Neural cell (in vitro differentiated cells): Measurements from ENCODE around the gene PDGFA. TPM values are rescaled to one million over a fixed set of nuclear protein-coding genes. Genes with fewer than 3 reads are reported as not detected.

Experiments
- H2AFZ ChIP-seq: fragments of 200-600, 300-800 bp; sonication (generic), shearing (Covaris generic); 2 replicates; pipeline ENCODE4 v1.6.0; 2014; ENCODE audit warnings: low read depth, mild to moderate bottlenecking, antibody characterized with exemption, low read length, moderate library complexity
- H3F3A ChIP-seq: fragments of 200-600 bp; shearing (Covaris generic); 2 replicates; pipeline ENCODE4 v1.6.1; 2016; ENCODE audit warnings: mild to moderate bottlenecking, moderate library complexity, mixed read lengths, antibody characterized with exemption, low read length; ENCODE audit not compliant: insufficient read depth, poor library complexity, severe bottlenecking
- H3K27ac ChIP-seq: fragments of 200-600, 300-800 bp; sonication (generic), shearing (Covaris generic); 2 replicates; pipeline ENCODE4 v1.5.1; 2014; ENCODE audit warnings: mild to moderate bottlenecking, low read length, moderate library complexity
- H3K27me3 ChIP-seq: fragments of 300-800, 200-600 bp; sonication (generic), shearing (Covaris generic); 2 replicates; pipeline ENCODE4 v1.6.0; 2014; ENCODE audit warnings: mild to moderate bottlenecking, low read depth, low read length, moderate library complexity; ENCODE audit not compliant: insufficient read depth
- H3K36me3 ChIP-seq: fragments of 300-800, 200-600 bp; sonication (generic), shearing (Covaris generic); 2 replicates; pipeline ENCODE4 v1.5.1; 2014; ENCODE audit warnings: mild to moderate bottlenecking, antibody characterized with exemption, low read length, moderate library complexity; ENCODE audit not compliant: insufficient read depth
- H3K4me2 ChIP-seq: fragments of 300-800, 200-600 bp; sonication (generic), shearing (Covaris generic); 2 replicates; pipeline ENCODE4 v1.6.0; 2014; ENCODE audit warnings: mild to moderate bottlenecking, low read length
- H3K4me3 ChIP-seq: fragments of 300-800, 200-600 bp; sonication (generic), shearing (Covaris generic); 2 replicates; pipeline ENCODE4 v1.5.1; 2014; ENCODE audit warnings: mild to moderate bottlenecking, low read length, moderate library complexity
- H3K79me2 ChIP-seq: fragments of 200-600 bp; shearing (Covaris generic); replicated peaks from 2 replicates; pipeline ENCODE4 v1.6.0; 2014; ENCODE audit warnings: mild to moderate bottlenecking, low read length, moderate library complexity; ENCODE audit not compliant: insufficient read depth
- H3K9ac ChIP-seq: fragments of 300-800, 200-600 bp; sonication (generic), shearing (Covaris generic); 2 replicates; pipeline ENCODE4 v1.6.1; 2016; ENCODE audit warnings: mild to moderate bottlenecking, low read length, mixed read lengths
- H3K9me2 ChIP-seq: fragments of 200-600 bp; shearing (Covaris generic); 2 replicates; pipeline ENCODE4 v1.6.1; 2016; ENCODE audit warnings: mild to moderate bottlenecking, low read length, mixed read lengths; ENCODE audit not compliant: insufficient read depth
- H3K9me3 ChIP-seq: fragments of 200-600, 300-800 bp; sonication (generic), shearing (Covaris generic); 2 replicates; pipeline ENCODE4 v1.6.1; 2016; ENCODE audit warnings: mild to moderate bottlenecking, mixed run types, low read length, moderate library complexity, mixed read lengths
- H4K20me1 ChIP-seq: fragments of 200-600 bp; shearing (Covaris generic); 2 replicates; pipeline ENCODE4 v1.6.1; 2016; ENCODE audit warnings: mild to moderate bottlenecking, mixed run types; ENCODE audit not compliant: insufficient read depth
- EP300 ChIP-seq: fragments of 450-650 bp; conservative IDR thresholded peaks from 2 replicates; pipeline ENCODE4 v1.6.1; 2014; ENCODE audit warnings: antibody characterized with exemption, mild to moderate bottlenecking, moderate library complexity; ENCODE audit not compliant: poor library complexity, severe bottlenecking
- EZH2 ChIP-seq: fragments of 200-600, 300-800 bp; shearing (Covaris generic), sonication (generic); IDR thresholded peaks from 2 replicates; pipeline ENCODE4 v1.6.1; 2014; ENCODE audit warnings: antibody characterized with exemption, low read length, borderline replicate concordance, mild to moderate bottlenecking; ENCODE audit not compliant: insufficient read depth, poor library complexity, severe bottlenecking
- MXI1 ChIP-seq: fragments of 450-650 bp; conservative IDR thresholded peaks from 2 replicates; pipeline ENCODE4 v1.6.1; 2014; ENCODE audit warnings: antibody characterized with exemption, mild to moderate bottlenecking; ENCODE audit not compliant: poor library complexity, severe bottlenecking
- POLR2AphosphoS5 ChIP-seq: IDR thresholded peaks from 2 replicates; pipeline ENCODE4 v1.6.1; 2012
- RAD21 ChIP-seq: fragments of 450-650 bp; conservative IDR thresholded peaks from 2 replicates; pipeline ENCODE4 v1.6.1; 2014; ENCODE audit warnings: antibody characterized with exemption, mild to moderate bottlenecking, moderate library complexity
- SMC3 ChIP-seq: fragments of 450-650 bp; conservative IDR thresholded peaks from 2 replicates; pipeline ENCODE4 v1.6.1; 2014; ENCODE audit warnings: antibody characterized with exemption, mild to moderate bottlenecking, moderate library complexity; ENCODE audit not compliant: poor library complexity
- TAF1 ChIP-seq: IDR thresholded peaks from 2 replicates; pipeline ENCODE4 v1.6.1; 2012; ENCODE audit warnings: low read depth
- polyA plus RNA-seq: library from polyadenylated mRNA; depleted of rRNA; stranded (reverse); fragments of >200 nt; gene quantifications from 2 replicates; pipeline ENCODE4 v1.2.3, GENCODE V29; 2014
- TF ChIP-seq, protein P1 (sequence below): fragments of 450-650 bp; IDR thresholded peaks from 2 replicates; pipeline ENCODE4 v1.5.1; 2014; ENCODE audit warnings: antibody characterized with exemption, mild to moderate bottlenecking, moderate library complexity; ENCODE audit not compliant: poor library complexity, severe bottlenecking
- TF ChIP-seq, protein P2 (sequence below): IDR thresholded peaks from 2 replicates; pipeline ENCODE4 v1.6.1; 2012; ENCODE audit warnings: borderline replicate concordance

PDGFA gene
- polyA plus RNA-seq, 1 donor from 2014 or later = 4.1 TPM

DNA sequence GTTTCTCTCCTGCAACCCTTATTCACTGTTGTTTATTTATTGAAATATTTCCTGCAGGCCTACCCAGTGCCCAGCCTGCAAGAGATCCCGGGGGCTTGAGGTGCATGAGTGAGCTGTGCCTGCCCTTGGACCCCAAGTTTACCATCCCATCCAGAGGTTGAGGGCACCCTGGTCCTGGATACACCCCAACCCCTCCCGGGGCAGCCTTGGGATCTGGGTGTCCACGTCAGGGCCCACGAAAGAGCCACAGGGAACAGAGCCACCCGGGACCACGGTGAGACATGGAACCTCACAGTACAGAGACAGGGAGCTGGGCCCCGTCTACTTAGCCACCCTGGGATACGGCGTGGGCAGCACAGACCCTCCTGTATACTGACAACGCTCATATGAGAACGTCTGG lies 28.8 kb upstream of the PDGFA start:
- no peaks in the 10 kb centered on the region for H3K9me2 ChIP-seq
- TF ChIP-seq TAF1 (no peak), EP300 (no peak), RAD21 (no peak), POLR2AphosphoS5 (no peak), EZH2 (no peak), SMC3 (no peak), MXI1 (no peak)
- TF ChIP-seq, protein P1, sequence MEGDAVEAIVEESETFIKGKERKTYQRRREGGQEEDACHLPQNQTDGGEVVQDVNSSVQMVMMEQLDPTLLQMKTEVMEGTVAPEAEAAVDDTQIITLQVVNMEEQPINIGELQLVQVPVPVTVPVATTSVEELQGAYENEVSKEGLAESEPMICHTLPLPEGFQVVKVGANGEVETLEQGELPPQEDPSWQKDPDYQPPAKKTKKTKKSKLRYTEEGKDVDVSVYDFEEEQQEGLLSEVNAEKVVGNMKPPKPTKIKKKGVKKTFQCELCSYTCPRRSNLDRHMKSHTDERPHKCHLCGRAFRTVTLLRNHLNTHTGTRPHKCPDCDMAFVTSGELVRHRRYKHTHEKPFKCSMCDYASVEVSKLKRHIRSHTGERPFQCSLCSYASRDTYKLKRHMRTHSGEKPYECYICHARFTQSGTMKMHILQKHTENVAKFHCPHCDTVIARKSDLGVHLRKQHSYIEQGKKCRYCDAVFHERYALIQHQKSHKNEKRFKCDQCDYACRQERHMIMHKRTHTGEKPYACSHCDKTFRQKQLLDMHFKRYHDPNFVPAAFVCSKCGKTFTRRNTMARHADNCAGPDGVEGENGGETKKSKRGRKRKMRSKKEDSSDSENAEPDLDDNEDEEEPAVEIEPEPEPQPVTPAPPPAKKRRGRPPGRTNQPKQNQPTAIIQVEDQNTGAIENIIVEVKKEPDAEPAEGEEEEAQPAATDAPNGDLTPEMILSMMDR = no peak
- TF ChIP-seq, protein P2, sequence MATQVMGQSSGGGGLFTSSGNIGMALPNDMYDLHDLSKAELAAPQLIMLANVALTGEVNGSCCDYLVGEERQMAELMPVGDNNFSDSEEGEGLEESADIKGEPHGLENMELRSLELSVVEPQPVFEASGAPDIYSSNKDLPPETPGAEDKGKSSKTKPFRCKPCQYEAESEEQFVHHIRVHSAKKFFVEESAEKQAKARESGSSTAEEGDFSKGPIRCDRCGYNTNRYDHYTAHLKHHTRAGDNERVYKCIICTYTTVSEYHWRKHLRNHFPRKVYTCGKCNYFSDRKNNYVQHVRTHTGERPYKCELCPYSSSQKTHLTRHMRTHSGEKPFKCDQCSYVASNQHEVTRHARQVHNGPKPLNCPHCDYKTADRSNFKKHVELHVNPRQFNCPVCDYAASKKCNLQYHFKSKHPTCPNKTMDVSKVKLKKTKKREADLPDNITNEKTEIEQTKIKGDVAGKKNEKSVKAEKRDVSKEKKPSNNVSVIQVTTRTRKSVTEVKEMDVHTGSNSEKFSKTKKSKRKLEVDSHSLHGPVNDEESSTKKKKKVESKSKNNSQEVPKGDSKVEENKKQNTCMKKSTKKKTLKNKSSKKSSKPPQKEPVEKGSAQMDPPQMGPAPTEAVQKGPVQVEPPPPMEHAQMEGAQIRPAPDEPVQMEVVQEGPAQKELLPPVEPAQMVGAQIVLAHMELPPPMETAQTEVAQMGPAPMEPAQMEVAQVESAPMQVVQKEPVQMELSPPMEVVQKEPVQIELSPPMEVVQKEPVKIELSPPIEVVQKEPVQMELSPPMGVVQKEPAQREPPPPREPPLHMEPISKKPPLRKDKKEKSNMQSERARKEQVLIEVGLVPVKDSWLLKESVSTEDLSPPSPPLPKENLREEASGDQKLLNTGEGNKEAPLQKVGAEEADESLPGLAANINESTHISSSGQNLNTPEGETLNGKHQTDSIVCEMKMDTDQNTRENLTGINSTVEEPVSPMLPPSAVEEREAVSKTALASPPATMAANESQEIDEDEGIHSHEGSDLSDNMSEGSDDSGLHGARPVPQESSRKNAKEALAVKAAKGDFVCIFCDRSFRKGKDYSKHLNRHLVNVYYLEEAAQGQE = no peak
- no peaks in the 10 kb centered on the region for H3K27me3 ChIP-seq
- H3K9ac ChIP-seq = no peak overlapping the region
- no peaks in the 10 kb centered on the region for H3K79me2 ChIP-seq
- H2AFZ ChIP-seq = no peak overlapping the region
- H3F3A ChIP-seq = no peaks in the 10 kb centered on the region
- no peaks in the 10 kb centered on the region for H3K36me3 ChIP-seq
- no peaks in the 10 kb centered on the region for H3K9me3 ChIP-seq
- no peak overlapping the region for H3K4me3 ChIP-seq
- H3K27ac ChIP-seq = no peak overlapping the region
- no peak overlapping the region for H3K4me2 ChIP-seq
- no peaks in the 10 kb centered on the region for H4K20me1 ChIP-seq

DNA sequence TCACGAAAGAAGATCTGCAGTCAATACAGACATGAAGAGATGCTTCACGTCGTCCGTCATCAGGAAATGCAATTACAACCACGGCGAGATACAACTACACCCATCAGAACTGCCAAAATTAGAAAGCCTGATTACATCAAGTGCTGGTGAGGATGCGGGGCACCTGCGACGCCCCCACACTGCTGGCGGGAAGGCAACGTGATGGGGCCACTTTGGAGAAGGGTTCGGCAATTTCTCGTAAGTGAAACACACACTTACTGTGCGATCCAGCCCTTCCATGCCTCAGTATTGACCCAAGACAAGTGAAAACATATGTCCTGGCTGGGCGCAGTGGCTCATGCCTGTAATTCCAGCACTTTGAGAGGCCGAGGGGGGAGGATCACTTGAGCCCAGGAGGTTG lies 25.8 kb upstream of the PDGFA start:
- no peaks in the 10 kb centered on the region for H3K79me2 ChIP-seq
- no peak for TF ChIP-seq RAD21
- TF ChIP-seq MXI1 = no peak
- TF ChIP-seq POLR2AphosphoS5 = no peak
- no peak for TF ChIP-seq EP300
- TF ChIP-seq, protein P2 = no peak
- no peak overlapping the region for H3K27ac ChIP-seq
- H3F3A ChIP-seq = no peaks in the 10 kb centered on the region
- no peaks in the 10 kb centered on the region for H3K9me2 ChIP-seq
- H4K20me1 ChIP-seq = no peaks in the 10 kb centered on the region
- no peak overlapping the region for H3K9ac ChIP-seq
- H3K4me2 ChIP-seq = no peak overlapping the region
- H3K36me3 ChIP-seq = no peaks in the 10 kb centered on the region
- H2AFZ ChIP-seq = no peak overlapping the region
- no peak overlapping the region for H3K4me3 ChIP-seq
- no peaks in the 10 kb centered on the region for H3K27me3 ChIP-seq
- no peaks in the 10 kb centered on the region for H3K9me3 ChIP-seq
